ENCODE measurements around the gene EZR.

EZR gene

GRCh38 chr6:158819213-158819976, at the start of gene EZR:
EZR (minus strand) TSS chr6:158819368; CDS start chr6:158818093, 1,275 bp downstream.
- peak; percentile 76 for DNase-seq

- DNase-seq: no peak
Measured at GRCh38 chr6:158868122-158868480, 48.9 kb upstream of the EZR start.

GRCh38 chr6:158867381-158868121, 48.4 kb upstream of the EZR start:
- DNase-seq: no peak

GRCh38 chr6:158865769-158866168, 46.6 kb upstream of the EZR start:
- DNase-seq: no peak

GRCh38 chr6:158863646-158864045, 44.5 kb upstream of the EZR start:
- DNase-seq: no peak

GRCh38 chr6:158861686-158862381, 42.7 kb upstream of the EZR start:
- DNase-seq: no peak

- no peak for DNase-seq
Measured at GRCh38 chr6:158860279-158860865, 41.2 kb upstream of the EZR start.

- no peak for DNase-seq
Measured at GRCh38 chr6:158856261-158856660, 37.1 kb upstream of the EZR start.

GRCh38 chr6:158854214-158855101, 35.3 kb upstream of the EZR start:
- DNase-seq: no peak

GRCh38 chr6:158853880-158854213, 34.7 kb upstream of the EZR start:
- no peak for DNase-seq

- DNase-seq: peak; percentile 74
Measured at GRCh38 chr6:158853072-158853879, 34.1 kb upstream of the EZR start.

- no peak for DNase-seq
Measured at GRCh38 chr6:158852312-158853071, 33.3 kb upstream of the EZR start.

- DNase-seq: no peak
Measured at GRCh38 chr6:158850807-158851115, 31.6 kb upstream of the EZR start.

GRCh38 chr6:158849899-158850806, 31.0 kb upstream of the EZR start:
- peak; percentile 41 for DNase-seq

- no peak for DNase-seq
Measured at GRCh38 chr6:158848490-158848895, 29.3 kb upstream of the EZR start.

- no peak for DNase-seq
Measured at GRCh38 chr6:158847786-158848185, 28.6 kb upstream of the EZR start.

- DNase-seq: no peak
Measured at GRCh38 chr6:158847012-158847529, 27.9 kb upstream of the EZR start.

- DNase-seq: no peak
Measured at GRCh38 chr6:158843751-158844683, 24.8 kb upstream of the EZR start.

All from activated CD4-positive, alpha-beta T cell treated with anti-CD3 and anti-CD28 coated beads for 1 hour (primary cell).